Measurements from ENCODE around the gene HS6ST2. TPM values are rescaled to one million over a fixed set of nuclear protein-coding genes. Genes with fewer than 3 reads are reported as not detected.

Gene HS6ST2
- total RNA-seq, 1 experiment from 2014 or later = 24.6 TPM

DNA sequence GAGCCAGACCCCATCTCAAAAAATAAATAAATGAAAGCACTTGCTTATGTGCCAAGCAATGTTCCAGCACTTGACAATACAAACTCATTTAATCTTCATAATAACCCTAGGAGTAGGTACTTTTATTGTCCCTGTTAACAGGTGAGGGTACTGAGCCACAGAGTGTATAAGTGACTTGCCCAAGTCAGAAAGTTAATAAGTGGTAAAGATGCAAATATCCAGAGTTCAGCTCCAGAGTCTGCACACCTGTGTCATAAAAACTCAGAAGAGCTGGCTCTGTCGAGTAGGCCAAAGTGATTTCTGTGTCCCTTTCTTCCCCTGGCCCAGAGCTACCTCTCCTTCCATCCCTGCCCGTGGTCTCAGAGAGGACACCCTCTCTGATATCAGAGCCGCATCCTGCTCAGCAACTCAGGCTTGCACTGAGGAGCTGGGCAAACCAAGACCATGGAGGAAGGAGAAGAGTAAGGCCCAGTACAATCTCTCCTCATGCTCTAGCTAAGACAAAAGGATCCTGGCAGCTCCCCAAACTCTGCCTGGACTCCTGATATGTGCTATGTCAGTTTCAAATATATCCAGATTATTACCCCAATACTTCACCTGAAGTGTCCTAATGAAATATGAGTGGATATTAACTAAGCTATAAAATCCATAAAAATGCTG, 136.3 kb downstream of the HS6ST2 start:
- no peak overlapping the region for H2AFZ ChIP-seq (ENCODE audit: low read depth, low read length, poor library complexity, severe bottlenecking)
- ATAC-seq (no peak), DNase-seq (ENCODE audit: low read depth, low spot score) (no peak)
- ChIA-PET POLR2A (no interaction called here), CTCF (no interaction called here), RAD21 (ENCODE audit: low non-redundant PET in 1 of 2, low total read pairs in 2 of 2, uncharacterized antibody in 2 of 2, unreplicated experiment in 2 of 2) (no interaction called here)
- no peak overlapping the region for H3K9ac ChIP-seq (ENCODE audit: low read length)
- H3K27me3 ChIP-seq (ENCODE audit: insufficient read depth, low read length) = no peaks in the 10 kb centered on the region
- H3K4me1 ChIP-seq (ENCODE audit: control insufficient read depth in 1 of 2, insufficient read depth in 2 of 2, low read length in 2 of 2) = no peaks in the 10 kb centered on the region
- TF ChIP-seq ELF1 (IDR thresholded peaks at IDR 0.05; ENCODE audit: borderline replicate concordance, low read depth) = no peak
- TF ChIP-seq, protein P1, sequence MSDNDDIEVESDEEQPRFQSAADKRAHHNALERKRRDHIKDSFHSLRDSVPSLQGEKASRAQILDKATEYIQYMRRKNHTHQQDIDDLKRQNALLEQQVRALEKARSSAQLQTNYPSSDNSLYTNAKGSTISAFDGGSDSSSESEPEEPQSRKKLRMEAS (IDR thresholded peaks at IDR 0.05) = no peak
- TF ChIP-seq, protein P2, sequence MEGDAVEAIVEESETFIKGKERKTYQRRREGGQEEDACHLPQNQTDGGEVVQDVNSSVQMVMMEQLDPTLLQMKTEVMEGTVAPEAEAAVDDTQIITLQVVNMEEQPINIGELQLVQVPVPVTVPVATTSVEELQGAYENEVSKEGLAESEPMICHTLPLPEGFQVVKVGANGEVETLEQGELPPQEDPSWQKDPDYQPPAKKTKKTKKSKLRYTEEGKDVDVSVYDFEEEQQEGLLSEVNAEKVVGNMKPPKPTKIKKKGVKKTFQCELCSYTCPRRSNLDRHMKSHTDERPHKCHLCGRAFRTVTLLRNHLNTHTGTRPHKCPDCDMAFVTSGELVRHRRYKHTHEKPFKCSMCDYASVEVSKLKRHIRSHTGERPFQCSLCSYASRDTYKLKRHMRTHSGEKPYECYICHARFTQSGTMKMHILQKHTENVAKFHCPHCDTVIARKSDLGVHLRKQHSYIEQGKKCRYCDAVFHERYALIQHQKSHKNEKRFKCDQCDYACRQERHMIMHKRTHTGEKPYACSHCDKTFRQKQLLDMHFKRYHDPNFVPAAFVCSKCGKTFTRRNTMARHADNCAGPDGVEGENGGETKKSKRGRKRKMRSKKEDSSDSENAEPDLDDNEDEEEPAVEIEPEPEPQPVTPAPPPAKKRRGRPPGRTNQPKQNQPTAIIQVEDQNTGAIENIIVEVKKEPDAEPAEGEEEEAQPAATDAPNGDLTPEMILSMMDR (IDR thresholded peaks at IDR 0.05 in 2 of 3, conservative IDR thresholded peaks at IDR 0.05 in 1 of 3; ENCODE audit: borderline replicate concordance in 1 of 3, insufficient read depth in 1 of 3, low read depth in 2 of 3, low read length in 2 of 3) = no peak
- BruUV-seq (replicated peaks) = no TSS peak
- H3K4me3 ChIP-seq (replicated peaks in 1 of 2; ENCODE audit: low read depth in 1 of 2, low read length in 2 of 2) = no peak overlapping the region
- intact Hi-C loops (cut with micrococcal nuclease) = no loop called here
- no peaks in the 10 kb centered on the region for H3K36me3 ChIP-seq (ENCODE audit: control insufficient read depth in 1 of 2, insufficient read depth in 2 of 2, low read length in 2 of 2)
- H3K4me2 ChIP-seq (ENCODE audit: low read length) = no peak overlapping the region
- no peaks in the 10 kb centered on the region for H3K9me3 ChIP-seq (ENCODE audit: control insufficient read depth in 1 of 2, insufficient read depth in 1 of 2, low read depth in 1 of 2, low read length in 2 of 2)
- H3K79me2 ChIP-seq (ENCODE audit: insufficient read depth, low read length) = no peaks in the 10 kb centered on the region
- H4K20me1 ChIP-seq (ENCODE audit: insufficient read depth) = no peaks in the 10 kb centered on the region
- no peak overlapping the region for H3K27ac ChIP-seq (ENCODE audit: low read depth, low read length)
- no peaks in the 10 kb centered on the region for H3K9me2 ChIP-seq (ENCODE audit: insufficient read depth)

DNA sequence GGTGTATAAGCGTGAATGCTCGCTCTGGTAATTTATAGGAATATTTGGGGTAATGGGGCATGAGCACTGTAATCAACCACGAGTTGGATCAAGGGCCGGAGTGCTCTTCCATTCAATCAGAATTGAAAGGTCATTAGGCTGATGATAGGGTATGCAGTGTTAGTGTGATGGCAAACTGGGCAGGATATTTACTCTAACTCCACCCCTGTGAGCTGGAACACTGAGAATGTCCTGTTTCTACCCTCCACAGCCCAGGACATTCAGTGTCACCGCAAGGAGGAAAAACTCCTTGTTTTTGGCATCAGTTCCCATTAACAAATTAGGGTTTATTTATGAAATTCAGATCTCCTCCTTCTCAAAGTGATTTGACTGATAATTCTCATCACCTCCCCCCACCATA, 137.8 kb downstream of the HS6ST2 start:
- RAD21 ChIA-PET (ENCODE audit: low non-redundant PET in 1 of 2, low total read pairs in 2 of 2, uncharacterized antibody in 2 of 2, unreplicated experiment in 2 of 2) = no interaction called here
- TF ChIP-seq POLR2AphosphoS5 (IDR thresholded peaks at IDR 0.05; ENCODE audit: low read depth, low read length) (no peak), ELF1 (IDR thresholded peaks at IDR 0.05; ENCODE audit: borderline replicate concordance, low read depth) (no peak), YY1 (IDR thresholded peaks at IDR 0.05; ENCODE audit: extremely low read depth, insufficient replicate concordance, low read depth, low read length) (no peak)
- no peaks in the 10 kb centered on the region for H3K27me3 ChIP-seq (ENCODE audit: insufficient read depth, low read length)
- POLR2A ChIA-PET = no interaction called here
- no peaks in the 10 kb centered on the region for H4K20me1 ChIP-seq (ENCODE audit: insufficient read depth)
- H3K9me2 ChIP-seq (ENCODE audit: insufficient read depth) = no peaks in the 10 kb centered on the region
- BruUV-seq (replicated peaks) = no TSS peak
- H3K4me3 ChIP-seq (replicated peaks in 1 of 2; ENCODE audit: low read depth in 1 of 2, low read length in 2 of 2) = no peak overlapping the region
- CTCF ChIA-PET = no interaction called here
- H3K9me3 ChIP-seq (ENCODE audit: control insufficient read depth in 1 of 2, insufficient read depth in 1 of 2, low read depth in 1 of 2, low read length in 2 of 2) = no peaks in the 10 kb centered on the region
- H3K9ac ChIP-seq (ENCODE audit: low read length) = no peak overlapping the region
- H3K27ac ChIP-seq (ENCODE audit: low read depth, low read length) = no peak overlapping the region
- H3K36me3 ChIP-seq (ENCODE audit: control insufficient read depth in 1 of 2, insufficient read depth in 2 of 2, low read length in 2 of 2) = no peaks in the 10 kb centered on the region
- no peaks in the 10 kb centered on the region for H3K4me1 ChIP-seq (ENCODE audit: control insufficient read depth in 1 of 2, insufficient read depth in 2 of 2, low read length in 2 of 2)
- no peak for ATAC-seq
- intact Hi-C loops (cut with micrococcal nuclease) = no loop called here
- H2AFZ ChIP-seq (ENCODE audit: low read depth, low read length, poor library complexity, severe bottlenecking) = no peak overlapping the region
- H3K4me2 ChIP-seq (ENCODE audit: low read length) = no peak overlapping the region
- H3K79me2 ChIP-seq (ENCODE audit: insufficient read depth, low read length) = no peaks in the 10 kb centered on the region
- no peak for DNase-seq (ENCODE audit: low read depth, low spot score)

All from HCT116 (cell line).